Activated gamma-delta T cell (primary cell): Measurements from ENCODE around the gene TTBK1.

Experiments used
- DNase-seq: peaks from one replicate; lab custom pipeline; 2025; lab: John Stamatoyannopoulos, UW

The TTBK1 gene

DNA sequence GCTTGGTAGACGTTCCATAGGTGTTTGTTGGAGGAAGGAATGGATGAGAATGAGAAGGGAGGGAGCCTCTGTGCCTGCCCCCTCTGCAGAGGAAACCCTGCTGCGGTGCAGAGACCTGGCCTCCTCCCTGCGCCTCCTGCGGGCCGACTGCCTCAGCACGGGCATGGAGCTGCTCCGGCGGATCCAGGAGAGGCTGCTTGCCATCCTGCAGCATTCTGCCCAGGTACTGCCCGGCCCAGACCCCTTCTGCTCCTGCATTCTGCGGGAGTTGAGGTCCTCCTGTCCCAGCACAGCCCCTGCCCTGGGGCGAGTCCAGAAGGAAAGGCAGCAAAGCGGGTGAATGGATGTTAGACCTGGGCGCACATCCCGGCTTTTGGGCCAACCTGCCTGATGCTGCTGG is 20.1 kb upstream of the TTBK1 start:
- DNase-seq, result no peak

DNA sequence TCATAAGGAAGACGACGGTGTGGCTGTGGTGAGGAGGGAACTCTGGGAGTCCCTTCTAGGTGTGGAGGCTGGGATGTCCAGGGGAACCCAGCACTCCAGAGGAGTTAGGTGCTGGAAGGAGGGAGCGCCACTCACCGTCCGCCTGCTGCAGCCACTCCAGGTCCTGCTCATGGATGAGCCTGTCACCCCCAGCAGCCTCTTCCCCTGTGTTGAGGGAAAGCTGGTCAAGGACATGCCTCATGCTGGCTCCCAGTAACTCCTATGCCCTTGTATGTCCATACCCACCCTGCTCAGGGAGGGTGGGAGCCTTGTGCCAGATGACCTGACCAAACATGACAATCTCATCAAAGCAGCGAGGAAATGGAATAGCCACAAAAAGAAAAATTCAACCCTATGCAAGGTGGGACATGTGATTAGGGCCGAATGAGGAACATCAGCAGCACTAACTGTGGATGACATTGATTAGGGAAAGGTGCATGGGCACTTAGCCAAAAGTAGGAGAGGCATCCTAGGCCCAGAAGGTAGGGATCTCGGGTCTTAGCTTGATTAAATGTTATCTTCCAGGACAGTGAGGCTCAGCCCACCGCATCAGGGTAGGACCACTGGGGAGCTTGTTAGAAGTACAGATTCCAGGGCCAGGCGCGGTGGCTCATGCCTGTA is 17.0 kb upstream of the TTBK1 start:
- no peak for DNase-seq

DNA sequence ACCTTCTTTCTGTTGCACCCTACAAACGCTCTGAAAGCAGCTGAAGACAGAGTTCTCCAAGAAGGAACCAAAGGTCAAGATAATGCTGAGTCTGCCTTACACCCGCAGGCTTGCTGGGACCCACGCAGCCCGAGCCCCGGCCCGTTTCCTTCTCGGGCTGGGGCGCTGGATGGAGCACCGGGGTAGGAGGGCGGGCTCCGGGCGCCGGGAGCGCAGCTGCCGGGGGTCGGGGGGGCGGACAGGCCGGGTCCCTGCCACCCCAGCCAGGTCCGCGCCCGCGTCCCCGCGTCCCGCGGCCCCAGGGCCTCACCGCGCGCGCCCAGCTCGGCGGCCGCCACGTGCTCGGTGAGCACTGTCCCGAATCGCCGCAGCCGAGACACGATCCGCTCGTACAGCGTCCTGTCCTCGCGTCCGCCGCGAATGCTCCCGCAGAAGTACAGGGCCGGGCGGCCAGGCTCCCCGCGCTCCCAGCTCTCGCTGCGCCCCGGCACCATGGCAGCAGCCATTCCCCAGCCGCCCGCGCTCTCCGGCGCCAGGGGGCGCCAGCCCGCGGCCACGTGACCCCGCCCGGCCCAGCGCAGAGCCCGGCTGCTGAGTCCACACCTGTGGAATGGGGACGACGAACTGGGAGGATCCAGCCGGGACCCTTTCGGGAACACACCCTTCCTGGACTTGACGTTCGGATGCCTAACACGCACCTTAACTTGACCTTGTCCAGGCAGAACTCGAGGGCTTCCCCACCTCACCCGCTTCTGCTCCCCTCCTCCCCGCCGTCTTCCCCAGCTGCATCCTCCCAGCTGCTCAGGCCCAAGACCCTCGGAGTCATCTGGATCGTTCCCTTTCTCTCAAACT is 14.1 kb upstream of the TTBK1 start, which contains the start of gene DNPH1:
TSS of gene DNPH1 (minus strand) at position 531 of the 852 bp plus-strand sequence. CDS start at position 506, 25 bp downstream.
- peak; percentile 59 for DNase-seq

DNA sequence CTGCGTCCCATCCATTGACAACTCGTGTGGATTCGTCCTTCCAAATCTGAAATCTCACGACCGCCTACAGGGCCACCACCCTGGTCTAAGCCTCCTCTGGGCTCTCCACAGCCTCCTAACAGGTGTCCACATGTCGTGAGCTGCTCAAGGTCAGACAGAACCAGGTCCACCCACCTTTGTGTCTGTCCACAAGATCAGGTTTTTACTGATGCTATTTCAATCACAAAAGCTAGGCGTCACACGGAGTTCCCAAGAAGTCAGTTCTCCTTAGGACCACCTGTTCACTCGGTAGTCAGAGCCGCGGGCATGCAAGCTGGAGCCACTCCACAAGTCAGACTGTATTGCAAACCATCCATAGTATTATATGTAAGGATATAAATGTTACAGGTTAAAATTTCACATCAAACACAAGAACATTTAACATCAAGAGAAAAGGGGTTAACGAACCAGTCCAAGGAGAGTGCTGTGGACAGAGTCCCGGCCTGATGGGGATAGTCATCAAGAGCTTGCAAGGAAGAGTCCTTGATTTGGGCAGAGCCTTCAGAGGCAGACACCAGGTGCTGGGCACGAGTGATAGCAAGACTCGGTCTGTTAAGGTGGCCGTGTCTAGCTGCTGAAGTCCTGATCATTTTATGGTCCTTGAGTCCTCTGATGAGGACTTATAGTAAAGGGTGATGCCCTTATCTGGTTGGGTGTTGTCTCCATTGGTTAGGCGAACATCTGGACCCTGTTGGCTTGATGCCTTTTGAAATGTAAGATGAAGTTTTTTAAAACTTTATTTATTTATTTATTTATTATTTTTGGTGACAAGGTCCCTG is 13.3 kb upstream of the TTBK1 start:
- DNase-seq, result no peak

DNA sequence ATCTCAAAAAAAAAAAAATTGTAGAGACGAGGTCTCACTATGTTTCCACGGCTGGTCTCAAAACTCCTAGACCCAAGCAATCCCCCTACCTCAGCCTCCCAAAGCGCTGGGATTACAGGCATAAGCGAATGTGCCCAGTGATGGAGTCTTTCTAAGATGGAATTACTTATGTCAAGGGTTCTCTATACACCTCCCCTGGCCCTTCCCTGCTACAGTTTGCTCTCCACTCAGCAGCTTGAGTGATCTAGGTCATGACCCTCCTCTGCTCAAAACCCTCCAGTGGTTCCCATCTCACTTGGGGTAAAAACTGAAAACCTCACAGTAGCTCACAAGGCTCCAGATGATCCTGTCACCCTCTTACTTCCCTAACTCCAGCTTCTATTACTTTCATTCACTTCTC is 12.2 kb upstream of the TTBK1 start:
- no peak for DNase-seq

DNA sequence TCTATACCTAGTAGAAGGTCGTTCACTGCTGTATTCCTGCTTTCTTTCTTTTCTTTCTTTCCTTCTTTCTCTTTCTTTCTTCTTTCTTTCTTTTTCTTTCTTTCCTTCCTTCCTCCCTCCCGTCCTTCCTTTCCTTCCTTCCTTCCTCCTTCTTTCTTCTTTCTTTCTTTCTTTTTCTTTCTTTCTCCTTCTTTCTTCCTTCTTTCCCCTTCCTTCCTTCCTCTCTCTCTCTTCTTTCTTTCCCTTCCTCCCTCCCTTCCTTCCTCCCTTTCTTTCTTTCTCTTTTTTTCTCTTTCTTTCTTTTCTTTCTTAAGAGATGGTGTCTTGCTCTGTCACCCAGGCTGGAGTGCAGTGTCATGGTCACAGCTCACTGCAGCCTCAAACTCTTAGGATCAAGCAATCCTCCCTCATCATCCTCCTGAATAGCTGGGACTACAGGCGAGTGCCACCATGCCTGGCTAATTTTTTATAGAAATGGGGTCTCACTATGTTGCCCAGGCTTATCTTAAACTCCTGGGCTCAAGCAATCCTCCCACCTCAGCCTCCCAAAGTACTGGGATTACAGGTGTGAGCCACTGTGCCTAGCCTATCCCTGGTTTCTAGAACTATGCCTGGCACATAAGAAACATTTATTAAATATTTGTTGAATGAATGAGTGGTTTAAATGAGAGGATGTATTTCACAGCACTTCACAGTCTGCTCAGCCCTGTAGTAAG is 11.4 kb upstream of the TTBK1 start:
- no peak for DNase-seq

DNA sequence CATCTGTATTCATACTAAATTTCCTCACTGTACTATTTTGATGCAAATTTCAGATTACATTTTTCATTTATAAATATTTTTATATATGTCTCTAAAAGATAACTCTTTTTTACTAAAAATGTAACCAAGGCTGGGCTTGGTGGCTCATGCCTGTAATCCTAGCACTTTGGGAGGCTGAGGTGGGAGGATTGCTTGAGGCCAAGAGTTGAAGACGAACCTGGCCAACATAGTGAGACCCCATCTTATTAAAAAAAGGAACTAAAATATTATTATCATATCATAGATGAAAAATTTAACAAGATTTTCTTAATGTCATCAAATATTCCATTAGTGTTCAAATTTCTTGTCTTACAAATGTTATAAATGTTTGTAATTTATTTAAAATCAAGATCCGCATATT is 7.4 kb upstream of the TTBK1 start:
- no peak for DNase-seq

DNA sequence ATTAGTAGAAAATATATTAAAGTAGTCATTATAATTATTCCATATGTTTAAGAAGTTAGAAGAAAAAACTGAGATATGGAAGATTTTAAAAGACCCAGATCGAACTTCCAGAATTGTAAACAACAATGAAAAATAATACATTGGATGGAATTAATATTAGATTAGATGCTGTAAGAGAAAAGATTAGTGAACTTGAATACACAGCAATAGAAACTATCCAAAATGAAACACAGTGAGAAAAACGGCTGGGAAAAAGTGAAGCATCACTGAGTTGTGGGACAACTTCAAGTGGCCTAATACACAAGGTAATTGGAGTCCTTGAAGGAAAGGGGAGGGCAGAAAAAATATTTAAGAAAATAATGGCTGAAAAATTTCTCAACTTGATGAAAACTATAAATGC is 4.2 kb upstream of the TTBK1 start:
- DNase-seq, result no peak

DNA sequence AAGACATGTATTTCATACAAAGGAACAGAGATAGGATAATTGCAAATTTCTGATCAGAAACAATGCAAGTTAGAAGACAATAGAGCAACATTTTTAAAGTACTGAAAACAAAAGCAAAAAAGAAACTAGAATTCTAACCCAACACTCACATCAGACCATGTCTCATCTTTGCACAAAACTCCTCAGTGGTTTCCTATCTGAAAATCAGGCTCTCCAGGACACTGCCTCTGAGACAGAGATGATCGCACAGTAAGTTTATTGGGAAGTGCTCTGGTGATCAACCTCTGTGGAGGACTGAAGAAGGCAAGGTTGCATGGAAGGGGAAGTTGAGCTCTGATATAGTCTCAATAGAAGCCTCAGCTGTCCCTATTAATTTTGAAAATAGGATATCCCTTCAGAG is 2.3 kb upstream of the TTBK1 start:
- no peak for DNase-seq

DNA sequence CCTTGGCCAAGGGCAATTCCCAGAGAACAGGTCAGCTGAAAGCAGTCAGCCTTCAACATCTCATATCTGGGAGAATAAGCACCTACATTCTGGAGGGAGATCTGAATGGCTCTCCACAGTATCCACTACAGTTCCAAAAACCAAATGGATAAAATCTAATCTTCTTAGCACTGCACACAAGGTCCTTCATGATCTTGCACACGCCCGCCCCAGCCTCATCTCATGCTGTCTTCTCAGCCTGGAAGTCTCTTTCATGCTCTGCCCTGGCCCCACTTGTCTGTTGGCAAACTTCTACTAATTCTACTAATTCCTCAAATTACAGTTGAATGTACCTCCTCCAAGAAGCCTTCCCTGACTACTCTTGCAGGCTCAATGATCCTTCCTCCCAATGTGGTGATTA is 1.8 kb upstream of the TTBK1 start:
- DNase-seq, result no peak

DNA sequence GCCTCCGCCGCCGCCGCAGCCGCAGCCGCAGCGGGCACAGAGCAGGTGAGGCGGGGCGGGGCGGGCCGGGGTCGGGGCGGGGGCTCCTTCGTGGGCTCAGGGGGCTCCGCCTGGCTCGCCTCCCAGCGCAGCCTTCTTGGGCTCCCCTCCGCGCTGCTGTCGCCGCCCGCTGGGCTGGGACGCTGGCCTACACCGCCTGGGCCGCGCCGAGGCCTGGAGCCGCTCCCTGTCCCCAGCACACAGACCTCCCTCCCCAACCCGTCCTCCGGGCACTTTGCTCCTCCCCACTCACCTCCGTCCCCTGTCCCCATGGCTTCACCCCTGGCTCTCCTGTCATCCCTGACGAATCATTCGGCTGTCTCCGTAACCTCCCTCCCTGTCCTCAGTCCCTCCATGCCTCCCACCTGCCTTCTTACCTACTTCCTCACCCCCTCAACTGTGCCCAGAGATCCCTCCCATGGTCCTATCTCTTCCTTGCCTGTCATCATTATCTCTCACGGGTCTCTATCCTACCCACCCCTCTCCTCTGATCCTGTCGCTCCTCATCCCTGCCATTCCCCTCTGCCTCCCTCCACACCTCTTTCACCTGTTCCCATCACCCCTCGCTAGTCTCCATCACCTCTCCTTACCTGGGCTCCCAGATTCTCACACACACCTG is 512 bp downstream of the TTBK1 start:
- no peak for DNase-seq

DNA sequence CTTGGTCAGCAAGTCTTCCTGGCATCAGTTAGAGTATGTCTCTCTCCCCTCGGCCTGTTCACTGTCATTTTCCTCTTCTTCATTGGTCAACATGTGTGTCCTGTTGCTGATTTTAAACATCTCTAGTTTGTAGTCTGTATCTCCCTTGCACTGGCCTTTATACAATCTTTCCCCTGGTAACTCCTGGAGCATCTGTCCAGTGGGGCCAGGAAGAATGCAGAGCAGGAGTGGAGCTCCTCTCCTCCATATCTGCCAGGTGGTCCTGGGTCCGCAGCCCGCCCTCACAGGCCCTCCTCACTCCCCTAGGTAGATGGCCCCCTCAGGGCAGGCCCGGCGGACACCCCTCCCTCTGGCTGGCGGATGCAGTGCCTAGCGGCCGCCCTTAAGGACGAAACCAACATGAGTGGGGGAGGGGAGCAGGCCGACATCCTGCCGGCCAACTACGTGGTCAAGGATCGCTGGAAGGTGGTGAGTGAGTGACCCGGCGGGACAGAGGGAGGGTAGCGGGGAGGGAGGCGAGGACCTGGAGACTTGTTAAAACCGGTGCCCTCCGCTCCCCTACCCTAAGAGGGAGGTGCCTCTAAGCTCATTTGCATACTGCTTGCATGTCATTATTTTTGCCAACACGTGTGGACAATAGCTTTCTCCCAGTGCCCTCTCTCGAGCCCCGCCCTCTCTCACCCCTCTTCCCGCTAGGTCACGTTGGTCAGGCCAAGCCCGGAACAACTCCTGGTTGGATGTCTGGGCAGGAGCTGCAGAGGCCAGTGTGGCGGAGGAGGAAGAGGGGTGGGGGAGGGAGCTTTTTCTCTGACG is 3.2 kb downstream of the TTBK1 start:
- DNase-seq, result no peak

DNA sequence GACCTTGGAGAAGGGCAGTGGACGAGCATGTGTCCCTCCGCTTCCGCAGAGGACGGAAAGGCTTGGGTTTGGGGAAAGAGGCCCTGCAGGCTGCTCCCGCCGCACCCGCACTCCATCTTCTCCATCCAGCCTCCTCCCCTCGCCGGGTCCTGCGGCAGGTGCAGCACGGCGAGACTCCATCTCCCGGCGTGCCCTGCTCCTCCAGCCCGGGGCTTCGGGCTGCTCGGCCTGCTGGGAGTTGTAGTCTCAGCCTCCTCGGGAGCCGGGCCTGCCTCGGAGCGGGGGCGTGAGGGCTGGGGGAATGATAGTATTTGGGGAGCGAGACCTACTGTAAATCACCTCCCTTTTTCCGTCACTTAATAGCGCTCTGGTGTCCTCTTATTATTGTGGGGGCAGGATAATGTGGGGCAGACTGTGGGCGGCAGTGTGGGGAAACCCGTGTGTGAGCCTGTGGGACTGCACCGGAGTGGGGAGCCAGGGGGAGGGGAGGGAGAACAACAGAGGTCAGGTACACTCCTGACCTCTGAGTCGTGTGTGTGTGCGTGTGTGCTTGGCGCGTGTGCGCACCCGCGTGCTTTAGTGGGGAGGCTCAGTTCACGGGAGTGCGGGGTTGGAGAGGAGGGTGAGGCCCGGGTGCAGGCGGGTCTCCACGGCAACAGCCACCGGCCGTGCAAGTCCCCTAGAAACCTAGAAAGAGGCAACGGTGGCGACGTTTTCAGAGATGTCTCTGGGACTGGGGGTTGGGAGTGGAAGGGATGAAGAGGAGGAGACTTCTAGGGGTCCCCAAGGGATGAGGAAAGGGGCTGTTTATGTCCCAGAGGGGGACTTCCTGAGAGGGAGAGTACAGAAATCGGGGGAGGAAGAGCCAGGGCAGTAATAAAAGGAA is 4.1 kb downstream of the TTBK1 start:
- DNase-seq, result peak; percentile 45

DNA sequence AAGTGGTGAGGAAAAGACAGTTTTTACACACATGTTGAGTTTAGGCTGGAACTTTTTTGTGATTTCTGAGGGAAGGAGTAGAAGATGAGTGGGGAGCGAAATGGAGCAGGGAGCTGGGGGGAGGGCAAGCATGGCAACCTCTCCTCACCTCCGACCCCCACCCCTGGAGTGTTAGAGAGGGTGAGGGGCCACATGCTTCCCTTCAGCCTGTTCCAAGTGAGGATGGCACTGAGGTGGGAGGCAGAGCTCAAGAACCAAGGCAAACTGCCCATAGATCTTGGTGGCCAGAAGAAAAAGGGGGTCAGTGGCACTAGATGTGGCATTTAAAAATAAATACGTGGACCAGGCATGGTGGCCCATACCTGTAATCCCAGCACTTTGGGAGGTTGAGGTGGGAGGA is 4.8 kb downstream of the TTBK1 start:
- DNase-seq, result no peak

DNA sequence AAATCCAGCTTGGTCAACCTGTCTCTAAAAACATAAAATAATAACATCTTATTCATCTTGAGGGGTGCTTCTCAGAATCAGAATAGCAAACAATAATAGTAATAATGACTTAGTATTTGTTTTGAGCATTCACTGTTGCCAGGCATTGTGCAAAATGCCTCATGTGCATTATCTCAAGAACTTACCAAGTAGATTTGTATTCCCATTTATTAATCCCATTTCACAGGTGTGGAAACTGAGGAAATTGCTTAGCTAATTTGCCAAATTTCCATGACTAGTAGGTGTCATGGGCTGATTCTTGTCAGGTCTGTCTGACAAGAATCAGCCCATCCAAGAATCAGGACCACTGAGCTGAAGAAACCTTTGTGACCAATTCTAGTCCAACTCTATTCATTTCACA is 5.5 kb downstream of the TTBK1 start:
- no peak for DNase-seq

DNA sequence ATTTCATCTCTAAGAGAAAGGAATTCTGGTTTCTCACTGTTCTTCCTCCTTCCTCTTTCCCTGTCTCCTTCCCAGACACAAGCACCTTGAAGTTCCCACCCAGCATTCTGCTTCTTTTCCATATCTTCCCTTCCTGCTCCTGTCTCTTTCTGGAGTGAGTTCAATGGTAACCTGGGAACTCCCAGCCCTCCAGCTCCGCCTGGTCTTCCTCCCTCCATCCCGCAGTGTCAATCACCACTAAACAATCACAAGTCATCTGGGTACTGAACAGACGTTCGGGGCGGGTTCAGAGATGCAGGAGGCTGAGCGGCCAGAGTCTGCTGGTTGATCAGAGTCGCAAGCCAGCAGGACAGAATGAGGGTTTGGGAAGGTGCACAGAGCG is 7.7 kb downstream of the TTBK1 start:
- DNase-seq, result no peak

DNA sequence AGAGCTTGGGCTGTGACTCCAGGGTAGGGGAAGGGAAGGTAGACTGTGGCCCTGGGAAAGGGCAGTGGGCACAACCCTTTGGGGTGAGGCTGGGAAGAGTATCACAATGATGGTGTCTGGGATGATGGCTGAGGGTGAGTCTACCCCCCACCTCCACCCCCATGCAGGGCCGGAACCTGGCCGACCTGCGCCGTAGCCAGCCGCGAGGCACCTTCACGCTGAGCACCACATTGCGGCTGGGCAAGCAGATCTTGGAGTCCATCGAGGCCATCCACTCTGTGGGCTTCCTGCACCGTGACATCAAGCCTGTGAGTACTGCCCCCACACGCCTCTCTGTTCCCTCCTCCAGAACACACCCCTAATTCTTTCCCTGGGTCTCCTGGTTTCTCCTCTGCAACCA is 10.1 kb downstream of the TTBK1 start:
- DNase-seq, result no peak

DNA sequence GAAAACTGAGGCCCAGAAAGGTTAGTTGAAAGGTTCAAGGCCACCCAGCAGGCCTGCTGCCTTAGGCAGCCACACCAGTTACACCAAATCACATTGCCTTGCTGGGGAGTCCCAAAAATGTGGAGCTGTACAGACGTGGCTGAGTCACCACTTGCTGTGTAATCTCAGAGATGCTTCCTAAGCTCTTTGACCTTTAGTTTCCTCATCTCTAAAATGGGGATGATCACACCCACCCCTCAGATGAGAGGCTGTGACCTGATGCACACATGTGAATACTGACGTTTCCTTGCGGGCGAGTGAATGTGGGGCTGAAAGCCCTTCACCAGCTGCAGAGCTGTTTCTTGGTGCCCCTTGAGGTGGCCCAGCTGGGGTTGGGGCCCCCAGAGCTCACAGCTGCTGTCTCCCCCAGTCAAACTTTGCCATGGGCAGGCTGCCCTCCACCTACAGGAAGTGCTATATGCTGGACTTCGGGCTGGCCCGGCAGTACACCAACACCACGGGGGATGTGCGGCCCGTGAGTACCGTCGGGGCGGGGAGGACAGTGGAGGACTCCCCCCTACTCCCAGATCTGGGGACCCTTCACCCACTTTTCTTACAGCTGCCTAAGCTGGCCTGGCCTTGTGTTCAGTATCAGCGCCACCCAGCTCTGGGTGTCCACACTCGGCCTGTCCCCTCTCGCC is 11.0 kb downstream of the TTBK1 start:
- DNase-seq, result no peak

DNA sequence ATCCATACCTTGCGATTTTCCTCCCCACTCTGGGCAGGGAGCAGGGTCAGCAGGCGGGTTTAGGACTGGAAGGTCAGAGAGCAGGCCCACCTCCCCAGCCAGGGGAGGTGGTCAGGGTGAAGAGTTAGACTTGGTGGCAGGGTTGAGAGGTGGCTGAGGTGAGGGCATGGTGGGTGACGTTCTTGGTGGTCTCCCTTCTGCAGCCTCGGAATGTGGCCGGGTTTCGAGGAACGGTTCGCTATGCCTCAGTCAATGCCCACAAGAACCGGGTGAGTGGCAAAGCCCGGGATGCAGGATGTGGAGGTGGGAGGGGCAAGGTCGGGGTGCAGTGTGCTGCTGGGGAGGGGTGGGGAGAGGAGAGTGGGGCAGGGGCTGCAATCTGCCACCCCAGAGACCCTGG is 11.6 kb downstream of the TTBK1 start:
- no peak for DNase-seq
